ENCODE data around the gene PLPP6.

The PLPP6 gene

DNA sequence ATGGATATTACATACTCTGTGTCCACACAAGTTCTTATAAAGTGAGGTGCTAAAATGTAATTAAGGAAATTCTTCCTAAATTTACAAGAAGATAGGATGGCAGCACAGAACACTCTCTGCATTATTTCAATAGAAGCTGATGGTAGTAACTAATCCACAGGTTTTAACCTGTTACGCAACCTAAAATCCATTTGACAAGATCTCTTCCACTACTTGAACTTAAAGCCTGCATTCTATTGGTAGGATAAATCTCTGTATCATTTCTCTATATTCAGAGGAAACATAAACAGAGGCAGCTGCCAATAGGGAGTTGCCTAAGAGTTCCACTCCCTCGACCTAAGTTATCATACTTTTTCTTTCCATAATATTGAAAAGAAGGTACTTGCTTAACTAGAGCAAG, 38.8 kb downstream of the PLPP6 start:
- DNase-seq: no peak

DNA sequence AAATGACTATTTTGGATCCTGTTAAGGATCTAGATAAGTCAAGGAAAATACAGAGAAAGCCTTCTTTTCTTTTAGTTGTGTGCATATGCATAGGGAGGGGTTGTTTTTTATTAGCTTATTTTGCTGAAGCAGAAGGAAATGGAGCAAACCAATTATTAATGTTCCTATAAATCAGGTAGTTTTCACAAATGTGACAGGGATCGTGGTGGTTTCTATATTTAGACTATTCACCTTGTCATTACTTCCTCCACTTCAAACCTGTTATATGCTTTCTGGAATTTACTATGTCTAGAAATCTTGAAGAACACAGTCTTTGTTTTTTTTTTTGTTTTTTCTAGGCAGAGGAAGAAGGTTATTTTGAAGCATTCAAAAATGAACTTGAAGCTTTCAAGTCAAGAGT, 39.4 kb downstream of the PLPP6 start:
- no peak for DNase-seq

GRCh38 chr9:4704129-4704528, 42.0 kb downstream of the PLPP6 start:
- no peak for DNase-seq

DNA sequence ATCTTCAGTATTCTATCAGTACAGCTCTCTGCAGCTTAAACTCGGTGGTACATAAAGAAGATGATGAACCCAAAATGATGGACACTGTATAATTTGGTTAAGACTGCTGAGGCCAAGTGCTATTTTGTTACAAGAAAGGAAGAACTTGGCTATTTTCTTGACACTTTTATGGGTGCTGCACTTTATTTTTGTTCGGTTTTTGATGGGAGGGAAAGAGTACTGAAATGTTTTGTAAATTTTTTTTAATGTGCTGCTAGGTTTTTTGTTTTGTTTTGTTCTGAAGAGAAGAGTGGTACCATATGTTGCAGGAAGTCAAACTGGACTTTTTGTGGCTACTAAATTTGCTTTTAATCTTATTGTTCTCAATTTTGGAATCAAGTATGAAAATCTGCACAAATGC, 43.9 kb downstream of the PLPP6 start:
- DNase-seq: no peak

DNA sequence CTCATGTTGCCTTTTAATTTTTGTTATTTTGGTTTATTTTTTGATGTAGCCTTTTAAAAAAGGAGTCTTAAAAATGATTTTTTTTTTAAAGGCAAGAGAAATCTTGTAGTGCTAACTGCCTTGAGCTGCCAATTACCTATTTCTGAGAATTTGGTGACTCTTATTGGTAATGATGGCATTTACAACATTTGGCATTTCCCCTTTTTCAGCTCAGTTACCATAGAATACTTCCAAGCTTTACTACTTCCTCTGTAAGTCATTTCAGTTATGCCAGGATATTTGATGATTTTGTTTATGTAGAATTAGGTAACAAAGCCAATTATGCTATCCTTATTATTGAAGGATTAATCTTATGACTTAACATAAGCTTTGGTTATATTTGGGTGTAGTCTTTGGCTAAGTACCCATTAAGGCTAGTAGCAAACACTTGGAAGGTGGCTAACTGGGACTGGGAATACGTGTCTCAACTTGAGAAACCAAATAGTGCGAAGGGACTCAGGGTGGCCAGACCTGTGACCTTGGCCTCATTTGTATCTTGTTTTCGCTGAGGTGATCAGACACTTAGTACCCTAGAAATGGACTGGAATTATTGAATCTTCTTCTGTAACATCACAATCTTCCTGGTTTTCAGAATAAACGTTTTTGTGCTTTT, 45.0 kb downstream of the PLPP6 start:
- DNase-seq: peak; percentile 34

DNA sequence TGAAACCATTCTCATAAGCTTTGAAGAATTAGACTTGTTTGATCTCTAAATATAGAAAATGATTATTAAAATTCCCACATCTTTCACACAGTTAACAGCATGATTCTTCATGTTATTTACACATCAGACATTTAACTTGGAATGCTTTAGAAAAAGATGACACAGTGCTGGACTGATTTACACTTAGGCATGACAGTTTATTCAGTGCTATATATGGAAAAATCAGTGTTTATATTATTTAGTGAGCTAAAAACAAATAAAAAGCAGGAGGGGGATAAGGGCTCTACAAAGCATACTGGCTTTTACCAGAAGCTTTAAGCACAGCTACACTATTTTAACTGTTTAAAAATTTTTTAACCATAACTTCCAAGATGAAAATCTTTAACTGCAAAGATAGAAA, 47.3 kb downstream of the PLPP6 start:
- DNase-seq: no peak

DNA sequence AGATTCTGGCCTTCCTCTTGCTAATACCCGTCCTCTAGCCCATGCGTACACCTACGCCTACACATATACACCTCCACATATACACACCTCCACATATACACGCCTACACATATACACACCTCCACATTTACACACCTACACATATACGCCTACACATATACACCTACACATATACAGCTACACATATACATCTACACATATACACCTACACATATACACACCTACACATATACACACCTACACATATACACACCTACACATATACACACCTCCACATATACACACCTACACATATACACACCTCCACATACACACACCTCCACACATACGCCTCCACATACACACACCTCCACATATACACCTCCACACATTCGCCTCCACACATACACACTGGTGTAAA, 51.8 kb downstream of the PLPP6 start:
- no peak for DNase-seq

- no peak for DNase-seq
Measured at GRCh38 chr9:4714266-4715016, 52.3 kb downstream of the PLPP6 start.

Measured in hematopoietic multipotent progenitor cell treated with erythropoietin and hydrocortisone succinate and interleukin-3 and kit ligand, for 6 days (in vitro differentiated cells).